Stimulated activated memory B cell treated with anti-CD40 and anti-IgM and Interleukin-4, amounts not matched to agents 10 μg/mL and 1 μg/mL and 100 μg/mL, for 72 hours (primary cell): ENCODE data around the gene PTPRR.

ENCODE experiments used
- ATAC-seq: fragments of 150-1000 bp; cut with Tn5 transposase; 2 replicates; pipeline ENCODE4 v1.10.0; 2021
- H3K27ac Mint-ChIP-seq: one replicate; pipeline ENCODE4 v1.8.0; 2022; ENCODE audit warnings: mild to moderate bottlenecking, mixed read lengths
- H3K27me3 Mint-ChIP-seq: one replicate; pipeline ENCODE4 v1.8.0; 2022; ENCODE audit warnings: mixed read lengths
- H3K36me3 Mint-ChIP-seq: one replicate; pipeline ENCODE4 v1.8.0; 2022; ENCODE audit warnings: mixed read lengths
- H3K4me1 Mint-ChIP-seq: one replicate; pipeline ENCODE4 v1.8.0; 2022; ENCODE audit warnings: mixed read lengths
- H3K4me3 Mint-ChIP-seq: one replicate; pipeline ENCODE4 v1.8.0; 2022; ENCODE audit warnings: mild to moderate bottlenecking, moderate library complexity, mixed read lengths
- H3K9me3 Mint-ChIP-seq: one replicate; pipeline ENCODE4 v1.8.0; 2022; ENCODE audit warnings: mixed read lengths

Gene PTPRR

DNA sequence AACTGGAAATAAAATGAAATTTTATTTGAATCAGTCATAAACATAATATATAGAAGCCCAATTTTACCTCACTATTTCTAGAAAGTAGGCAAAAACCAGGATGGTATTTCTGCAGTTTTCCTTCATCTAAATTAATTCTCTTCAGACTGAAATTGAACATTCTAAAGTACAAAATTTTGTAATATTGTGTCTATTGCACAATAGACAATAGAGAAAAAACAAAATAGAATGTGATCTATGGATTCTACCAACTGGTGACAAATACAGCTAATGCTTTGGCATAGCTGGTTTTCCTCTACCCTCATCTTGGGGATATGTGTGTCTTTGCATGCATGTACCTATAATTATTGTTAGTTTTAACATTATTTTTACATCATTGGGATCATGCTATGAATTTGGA, 8.5 kb upstream of the PTPRR start:
- no peaks in the 10 kb centered on the region for H3K4me1 Mint-ChIP-seq
- H3K27ac Mint-ChIP-seq, result no peak overlapping the region
- ATAC-seq, result no peak

DNA sequence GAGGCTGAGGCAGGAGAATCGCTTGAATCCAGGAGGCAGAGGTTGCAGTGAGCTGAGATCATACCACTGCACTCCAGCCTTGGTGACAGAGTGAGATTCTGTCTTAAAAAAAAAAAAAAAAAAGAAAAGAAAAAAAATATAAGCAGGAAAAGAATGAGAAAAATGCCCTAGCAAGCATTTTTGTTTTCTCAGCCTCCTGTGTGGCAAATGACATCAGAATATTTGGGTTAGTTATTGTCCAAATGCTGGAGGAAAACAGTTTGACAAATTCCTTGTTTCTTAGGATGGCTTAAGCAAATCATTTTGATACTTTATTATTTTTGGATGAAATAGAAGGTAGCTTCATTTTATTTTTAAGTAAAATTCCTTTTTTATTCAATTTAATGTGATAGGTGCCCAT, 7.5 kb upstream of the PTPRR start:
- no peak overlapping the region for H3K27ac Mint-ChIP-seq
- H3K9me3 Mint-ChIP-seq, result no peaks in the 10 kb centered on the region
- H3K36me3 Mint-ChIP-seq, result no peaks in the 10 kb centered on the region
- H3K4me1 Mint-ChIP-seq, result no peaks in the 10 kb centered on the region
- no peak overlapping the region for H3K4me3 Mint-ChIP-seq
- ATAC-seq, result no peak
- H3K27me3 Mint-ChIP-seq, result no peaks in the 10 kb centered on the region

More for the DNA sequence above, 8.5 kb upstream of the PTPRR start:
- H3K9me3 Mint-ChIP-seq, result no peaks in the 10 kb centered on the region
- no peak overlapping the region for H3K4me3 Mint-ChIP-seq
- no peaks in the 10 kb centered on the region for H3K27me3 Mint-ChIP-seq
- H3K36me3 Mint-ChIP-seq, result no peaks in the 10 kb centered on the region

DNA sequence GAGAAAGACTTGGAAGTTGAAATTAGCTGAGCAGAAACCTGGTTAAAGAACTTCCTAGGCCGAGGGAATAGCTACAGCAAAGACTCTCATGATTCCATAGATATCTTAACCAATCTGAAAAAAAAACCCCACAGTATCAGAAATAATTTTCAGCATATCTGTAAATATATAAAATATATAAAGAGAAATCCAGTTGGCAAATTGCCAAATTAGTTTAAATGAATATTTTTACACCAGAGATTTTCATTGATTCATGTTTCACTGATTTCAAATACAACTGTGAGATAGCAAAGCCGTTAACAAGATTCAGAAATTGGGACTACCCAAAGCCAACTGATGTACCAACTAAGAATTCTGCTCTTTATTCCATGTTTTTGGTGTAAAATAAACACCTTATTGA, 6.8 kb upstream of the PTPRR start:
- no peaks in the 10 kb centered on the region for H3K36me3 Mint-ChIP-seq
- no peaks in the 10 kb centered on the region for H3K9me3 Mint-ChIP-seq
- no peaks in the 10 kb centered on the region for H3K27me3 Mint-ChIP-seq
- no peak overlapping the region for H3K4me3 Mint-ChIP-seq
- H3K27ac Mint-ChIP-seq, result no peak overlapping the region
- ATAC-seq, result no peak
- H3K4me1 Mint-ChIP-seq, result no peaks in the 10 kb centered on the region

DNA sequence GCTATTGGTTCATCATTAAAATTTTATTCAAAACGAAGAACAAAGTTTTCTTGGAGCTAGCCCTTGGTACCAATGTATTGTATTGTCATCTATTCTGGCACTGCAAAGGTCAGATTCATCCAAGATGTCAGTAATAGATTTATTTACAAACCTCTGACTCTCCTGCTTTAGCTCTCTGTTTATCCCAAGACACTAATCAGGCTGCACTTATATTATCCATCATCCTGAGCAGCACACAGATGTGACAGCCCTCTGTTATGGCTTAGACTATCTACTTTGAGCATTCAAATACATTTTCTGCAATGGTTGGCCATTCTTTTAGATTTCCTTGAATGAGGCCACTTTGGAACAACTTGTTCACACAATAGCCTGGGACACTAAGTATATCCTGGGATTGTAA, 5.0 kb upstream of the PTPRR start:
- ATAC-seq, result no peak
- H3K27me3 Mint-ChIP-seq, result peaks cover 3% of the 10 kb centered on the region
- no peaks in the 10 kb centered on the region for H3K9me3 Mint-ChIP-seq
- H3K4me1 Mint-ChIP-seq, result no peaks in the 10 kb centered on the region
- no peak overlapping the region for H3K4me3 Mint-ChIP-seq
- H3K27ac Mint-ChIP-seq, result no peak overlapping the region
- H3K36me3 Mint-ChIP-seq, result no peaks in the 10 kb centered on the region

DNA sequence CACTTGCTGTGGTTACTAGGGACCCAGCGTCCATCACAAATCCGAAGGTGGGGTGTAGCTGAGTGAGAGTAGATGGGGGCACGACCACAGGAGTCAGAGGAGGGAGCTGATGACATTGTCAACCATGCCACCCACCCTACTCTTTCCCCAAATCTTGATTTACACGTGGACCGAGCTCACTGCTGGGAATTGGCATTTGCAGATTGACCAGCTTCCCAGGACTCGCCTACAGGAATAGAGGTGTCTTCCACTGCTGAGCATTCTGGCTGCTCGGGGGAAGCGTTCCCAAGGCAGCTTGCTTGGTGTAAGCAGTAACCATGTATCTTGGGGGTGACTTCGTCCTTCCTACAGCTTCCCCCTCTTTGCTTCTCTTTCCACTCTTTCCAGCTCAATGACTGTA, 353 bp upstream of the PTPRR start:
- H3K36me3 Mint-ChIP-seq, result no peaks in the 10 kb centered on the region
- H3K4me3 Mint-ChIP-seq, result no peak overlapping the region
- H3K27me3 Mint-ChIP-seq, result peaks cover 14% of the 10 kb centered on the region
- H3K9me3 Mint-ChIP-seq, result no peaks in the 10 kb centered on the region
- H3K4me1 Mint-ChIP-seq, result no peaks in the 10 kb centered on the region
- no peak overlapping the region for H3K27ac Mint-ChIP-seq
- ATAC-seq, result no peak

DNA sequence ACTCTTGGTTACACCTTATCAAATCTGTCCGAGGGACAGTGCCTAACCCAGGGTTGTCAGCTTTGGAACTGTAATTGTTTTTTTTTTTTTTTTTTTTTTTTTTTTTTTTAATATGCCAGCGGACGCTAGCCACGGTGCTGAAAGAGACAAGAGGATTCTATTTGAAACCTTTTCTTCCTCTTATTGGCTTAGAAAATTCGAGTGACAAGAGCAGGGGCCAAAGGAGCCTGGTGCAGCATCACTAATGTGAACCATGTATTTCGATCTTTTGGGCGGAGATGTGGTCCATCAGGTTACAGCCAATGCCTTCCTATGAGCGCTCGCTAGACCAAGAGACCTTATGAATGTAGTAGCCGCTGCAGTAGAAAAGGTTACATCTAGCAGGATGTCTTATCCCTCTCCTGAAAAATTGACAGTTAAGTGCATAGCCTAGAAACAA, 922 bp downstream of the PTPRR start:
- no peak overlapping the region for H3K27ac Mint-ChIP-seq
- no peak overlapping the region for H3K4me3 Mint-ChIP-seq
- H3K9me3 Mint-ChIP-seq, result no peaks in the 10 kb centered on the region

DNA sequence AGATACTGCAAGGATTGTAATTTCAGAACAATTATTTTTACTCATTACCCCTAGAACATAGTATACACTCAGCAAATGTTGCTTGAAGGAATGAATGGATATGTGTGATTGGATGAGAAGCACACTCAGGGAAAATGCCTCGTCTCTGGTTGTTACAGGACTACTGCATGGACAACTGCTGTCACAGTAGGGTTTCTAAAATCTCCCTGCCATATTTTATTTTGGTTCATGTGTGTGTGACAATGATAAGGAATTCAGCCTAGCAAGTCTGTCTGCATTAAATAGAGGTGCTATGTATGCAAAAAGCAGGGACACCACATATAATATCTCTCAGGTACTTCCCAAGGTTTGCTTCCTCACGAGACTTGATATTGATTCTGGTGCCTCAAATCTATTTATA, 1.4 kb downstream of the PTPRR start:
- H3K9me3 Mint-ChIP-seq, result no peaks in the 10 kb centered on the region
- no peaks in the 10 kb centered on the region for H3K4me1 Mint-ChIP-seq
- H3K27me3 Mint-ChIP-seq, result peaks cover 14% of the 10 kb centered on the region
- no peak for ATAC-seq
- no peak overlapping the region for H3K4me3 Mint-ChIP-seq
- H3K36me3 Mint-ChIP-seq, result no peaks in the 10 kb centered on the region
- no peak overlapping the region for H3K27ac Mint-ChIP-seq

More for the DNA sequence above, 922 bp downstream of the PTPRR start:
- no peaks in the 10 kb centered on the region for H3K36me3 Mint-ChIP-seq
- peaks cover 14% of the 10 kb centered on the region for H3K27me3 Mint-ChIP-seq
- no peaks in the 10 kb centered on the region for H3K4me1 Mint-ChIP-seq
- no peak for ATAC-seq

DNA sequence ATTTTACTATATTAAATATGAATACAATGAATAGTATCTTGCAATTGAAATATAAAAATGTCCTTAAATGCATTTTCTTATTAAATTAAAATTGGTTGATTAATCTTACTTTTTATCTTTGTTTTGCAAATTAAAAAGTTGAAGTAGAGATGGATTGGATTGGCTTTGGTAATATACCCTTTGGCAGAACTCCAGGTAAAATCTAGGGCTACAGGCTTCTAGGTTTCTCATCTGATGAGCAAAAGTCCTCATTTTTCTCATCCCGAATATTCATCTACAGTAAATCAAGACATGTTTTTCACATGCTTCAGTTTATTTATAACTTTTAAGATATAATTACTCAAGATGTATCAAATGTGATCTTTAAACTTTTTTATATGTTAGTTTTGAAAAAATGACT, 2.2 kb downstream of the PTPRR start:
- H3K4me3 Mint-ChIP-seq, result no peak overlapping the region
- H3K27me3 Mint-ChIP-seq, result peaks cover 14% of the 10 kb centered on the region
- H3K27ac Mint-ChIP-seq, result no peak overlapping the region
- H3K36me3 Mint-ChIP-seq, result no peaks in the 10 kb centered on the region
- ATAC-seq, result no peak
- no peaks in the 10 kb centered on the region for H3K9me3 Mint-ChIP-seq
- no peaks in the 10 kb centered on the region for H3K4me1 Mint-ChIP-seq

DNA sequence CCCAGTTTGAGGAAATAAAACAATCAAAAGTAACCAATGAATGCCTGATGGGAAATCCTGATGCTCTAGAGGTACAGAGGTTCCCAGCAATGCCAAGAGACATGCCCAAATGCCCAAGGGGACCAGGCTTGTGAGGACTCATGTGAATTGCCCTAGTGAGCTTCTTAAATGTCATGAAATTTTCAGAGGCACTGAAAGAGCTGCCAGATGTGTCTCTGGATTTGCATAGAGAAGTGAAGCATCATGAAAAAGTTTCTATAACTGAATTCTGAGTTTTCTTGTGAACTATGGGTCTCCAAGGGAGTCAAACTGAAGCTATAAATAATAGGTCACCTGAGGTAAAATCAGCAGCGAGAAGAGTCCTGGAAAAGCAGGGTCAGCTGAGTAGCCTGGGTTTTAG, 9.9 kb downstream of the PTPRR start:
- Mint-ChIP-seq H3K27me3 (no peaks in the 10 kb centered on the region), H3K27ac (no peak overlapping the region), H3K4me1 (no peaks in the 10 kb centered on the region), H3K4me3 (no peak overlapping the region), H3K36me3 (no peaks in the 10 kb centered on the region), H3K9me3 (peaks cover 3% of the 10 kb centered on the region)
- ATAC-seq, result no peak

DNA sequence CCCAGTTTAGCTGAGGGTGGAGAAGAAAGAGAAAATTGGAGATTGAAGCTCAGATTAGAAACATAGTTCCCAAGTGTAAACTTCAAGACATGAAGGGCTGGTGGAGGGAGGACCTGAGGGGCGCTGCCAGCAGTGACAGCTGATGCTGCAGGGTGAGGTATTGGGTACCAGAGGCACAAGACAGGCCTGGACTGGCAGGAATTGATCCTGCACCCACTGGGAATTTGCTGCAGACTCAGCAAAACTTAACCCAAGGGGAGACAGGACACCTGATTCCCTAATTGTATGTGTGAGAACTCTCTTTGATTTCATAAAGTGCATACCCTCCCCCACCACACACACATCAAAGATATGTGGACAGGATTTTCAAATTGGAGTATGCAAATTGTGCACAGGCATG, 11.6 kb downstream of the PTPRR start:
- Mint-ChIP-seq H3K4me3 (no peak overlapping the region), H3K27me3 (no peaks in the 10 kb centered on the region), H3K27ac (no peak overlapping the region), H3K36me3 (no peaks in the 10 kb centered on the region), H3K4me1 (no peaks in the 10 kb centered on the region), H3K9me3 (peaks cover 3% of the 10 kb centered on the region)
- ATAC-seq, result no peak

DNA sequence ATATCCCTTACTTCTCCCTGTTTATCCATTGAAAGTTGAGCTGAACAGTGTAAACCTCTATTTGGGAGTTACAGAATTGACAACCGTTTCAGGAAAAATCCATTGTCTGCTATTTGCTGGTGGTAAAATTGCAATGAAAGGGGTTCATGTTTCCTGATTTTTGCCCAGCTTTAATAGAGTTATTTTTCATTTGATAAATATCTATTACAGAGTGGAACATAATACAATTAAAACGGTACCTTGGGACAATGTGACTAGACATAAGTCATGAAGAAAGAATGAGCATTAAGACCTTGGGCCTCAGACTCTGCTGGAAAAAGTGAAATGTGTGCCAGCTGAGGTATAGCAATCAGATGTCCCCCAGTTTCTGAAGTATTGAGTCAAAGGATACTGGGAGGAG, 13.1 kb downstream of the PTPRR start:
- no peaks in the 10 kb centered on the region for H3K4me1 Mint-ChIP-seq
- H3K9me3 Mint-ChIP-seq, result peaks cover 3% of the 10 kb centered on the region
- H3K27me3 Mint-ChIP-seq, result no peaks in the 10 kb centered on the region
- H3K36me3 Mint-ChIP-seq, result no peaks in the 10 kb centered on the region
- no peak overlapping the region for H3K27ac Mint-ChIP-seq
- no peak overlapping the region for H3K4me3 Mint-ChIP-seq
- no peak for ATAC-seq

DNA sequence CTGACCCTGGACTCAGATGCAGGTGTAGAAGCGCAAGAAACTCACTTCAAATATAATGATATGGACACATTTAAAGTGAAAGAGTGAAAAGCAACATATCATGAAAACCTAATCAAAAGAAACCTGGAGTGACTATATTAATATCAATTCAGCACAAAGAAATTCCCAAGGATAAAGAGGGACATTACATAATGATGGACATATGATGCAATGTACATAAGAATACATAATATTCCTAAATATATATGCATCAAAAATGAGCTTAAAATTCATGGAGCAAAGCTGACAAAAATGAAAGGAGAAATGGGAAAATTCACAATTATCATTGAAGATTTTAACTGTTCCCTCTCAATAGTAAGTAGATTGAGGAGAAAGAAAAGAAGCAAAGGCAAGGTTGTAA, 24.6 kb downstream of the PTPRR start:
- H3K27me3 Mint-ChIP-seq, result no peaks in the 10 kb centered on the region

DNA sequence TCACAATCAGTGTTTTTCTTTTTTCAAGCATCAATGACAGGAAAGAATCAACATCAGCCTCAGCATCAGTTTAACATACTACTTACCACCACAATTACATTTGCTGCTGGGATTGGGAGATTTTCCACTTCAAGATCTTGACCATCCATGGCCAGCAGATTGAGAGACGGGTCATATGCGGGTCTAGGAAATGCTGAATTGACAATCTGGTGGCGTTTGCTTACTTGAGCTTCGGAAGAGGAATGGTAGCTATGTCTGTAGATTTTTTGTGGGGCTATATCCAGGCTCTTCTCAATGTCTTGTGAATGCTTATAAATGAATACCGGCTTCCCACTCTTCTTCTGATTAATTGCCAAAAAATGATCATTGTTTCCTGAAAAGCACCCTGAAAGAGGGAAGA, 27.9 kb downstream of the PTPRR start:
- Mint-ChIP-seq H3K36me3 (no peaks in the 10 kb centered on the region), H3K27me3 (no peaks in the 10 kb centered on the region), H3K4me1 (no peaks in the 10 kb centered on the region), H3K9me3 (peaks cover 3% of the 10 kb centered on the region), H3K4me3 (no peak overlapping the region), H3K27ac (no peak overlapping the region)
- no peak for ATAC-seq

More for the DNA sequence above, 24.6 kb downstream of the PTPRR start:
- H3K9me3 Mint-ChIP-seq, result no peaks in the 10 kb centered on the region
- H3K36me3 Mint-ChIP-seq, result no peaks in the 10 kb centered on the region
- ATAC-seq, result no peak
- no peak overlapping the region for H3K27ac Mint-ChIP-seq
- H3K4me1 Mint-ChIP-seq, result no peaks in the 10 kb centered on the region
- H3K4me3 Mint-ChIP-seq, result no peak overlapping the region

DNA sequence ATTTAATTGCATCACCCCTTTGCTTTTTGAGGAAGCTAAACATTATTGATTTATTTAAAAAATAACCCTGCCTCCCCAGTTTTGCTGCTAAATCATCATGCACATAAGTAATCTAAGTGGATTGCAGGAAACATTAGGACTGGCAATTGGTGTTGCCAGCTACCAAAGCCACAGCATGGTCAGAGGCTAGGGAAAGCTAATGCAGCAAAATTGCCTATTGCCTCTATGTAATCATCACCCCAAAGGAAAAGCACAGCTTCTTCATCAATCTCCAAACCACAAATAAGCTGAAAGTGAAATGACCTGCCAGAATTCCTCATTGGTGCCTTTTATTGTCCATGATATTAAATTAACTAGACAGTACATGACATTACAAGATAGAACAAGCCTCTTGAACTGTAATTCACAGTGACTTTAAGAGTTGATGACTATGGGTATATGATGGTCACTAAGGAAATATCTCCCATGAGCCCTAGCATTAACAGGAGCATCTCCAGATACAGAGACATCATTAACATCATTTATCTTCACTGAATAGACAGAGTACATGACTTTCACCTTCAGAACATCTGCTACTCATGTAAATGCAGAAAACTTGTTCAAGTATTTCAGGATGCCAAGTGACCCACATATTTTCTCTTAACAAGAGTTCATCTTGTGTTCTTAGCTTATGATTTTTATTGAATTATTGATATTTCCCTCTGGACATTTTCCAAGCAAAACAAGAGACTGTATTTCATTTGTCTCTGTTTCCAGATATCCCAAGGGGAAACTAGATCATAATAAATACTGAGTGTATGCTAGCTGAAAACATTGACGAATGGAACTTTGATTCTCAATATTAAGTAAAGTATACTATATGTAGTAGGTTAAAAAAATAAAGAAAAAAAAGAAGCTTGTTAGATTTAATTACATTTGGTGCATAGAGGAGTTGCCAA, 29.4 kb downstream of the PTPRR start:
- no peaks in the 10 kb centered on the region for H3K36me3 Mint-ChIP-seq

DNA sequence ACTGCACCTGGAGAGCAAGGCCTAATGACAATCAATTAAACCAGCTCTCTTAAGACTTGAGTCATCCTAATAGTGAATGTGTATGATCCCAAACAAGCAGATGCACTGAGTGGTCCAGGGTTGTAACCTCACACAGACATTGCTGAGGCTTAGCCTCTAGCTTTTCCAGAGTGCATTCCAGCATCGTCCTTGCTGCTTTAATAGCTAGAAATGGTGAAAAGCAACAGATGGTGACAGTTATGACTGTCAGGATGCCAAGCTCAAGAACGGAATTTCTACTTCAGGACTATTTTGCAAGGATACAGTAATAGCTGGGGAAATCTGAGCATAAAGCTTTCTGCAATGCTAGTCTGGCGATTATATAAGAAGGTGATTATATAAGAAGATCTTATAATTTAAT, 34.6 kb downstream of the PTPRR start:
- Mint-ChIP-seq H3K27ac (no peak overlapping the region), H3K36me3 (no peaks in the 10 kb centered on the region), H3K4me1 (no peaks in the 10 kb centered on the region), H3K27me3 (no peaks in the 10 kb centered on the region), H3K4me3 (no peak overlapping the region), H3K9me3 (peaks cover 3% of the 10 kb centered on the region)
- ATAC-seq, result no peak

More for the DNA sequence above, 29.4 kb downstream of the PTPRR start:
- Mint-ChIP-seq H3K4me3 (no peak overlapping the region), H3K27me3 (no peaks in the 10 kb centered on the region), H3K27ac (no peak overlapping the region), H3K4me1 (no peaks in the 10 kb centered on the region), H3K9me3 (peaks cover 3% of the 10 kb centered on the region)
- ATAC-seq, result no peak

DNA sequence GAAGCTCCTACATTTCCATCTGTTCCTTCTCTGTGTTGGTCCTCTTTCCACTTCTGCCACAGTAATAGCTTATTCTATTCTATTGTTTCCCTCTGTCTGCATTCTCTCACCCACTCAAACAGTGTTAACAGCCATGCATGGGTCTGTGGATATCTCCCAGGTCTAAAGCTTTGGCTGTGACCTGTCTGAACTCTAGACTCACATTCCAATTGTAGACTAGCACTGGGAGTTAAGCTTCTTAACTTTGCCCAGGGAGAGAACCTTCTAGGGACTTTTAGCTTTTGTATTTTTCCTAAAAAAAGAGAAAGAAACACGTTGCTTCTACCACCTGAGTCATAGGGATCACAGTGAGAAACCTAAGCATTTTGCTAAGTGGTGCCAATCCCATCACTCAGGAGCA, 36.7 kb downstream of the PTPRR start:
- Mint-ChIP-seq H3K9me3 (no peaks in the 10 kb centered on the region), H3K4me3 (no peak overlapping the region), H3K27me3 (no peaks in the 10 kb centered on the region), H3K4me1 (no peaks in the 10 kb centered on the region), H3K27ac (no peak overlapping the region), H3K36me3 (no peaks in the 10 kb centered on the region)
- no peak for ATAC-seq
